Activated CD4-positive, alpha-beta T cell treated with anti-CD3 and anti-CD28 coated beads, Interleukin-2, Interleukin-4, amounts not matched to agents 100 ng/mL and 50 ng/mL, durations not matched to agents 16 hours and 8 hours (primary cell): ENCODE results near the gene CASKIN1.
"Not testable (repeated sequence)": the region's sequence is repeated elsewhere in the genome, so short reads cannot be mapped to it uniquely, and the experiment has no call there.

Experiments used
- DNase-seq: peaks from one replicate; pipeline ENCODE4 v3.0.0-alpha.2; 2020; ENCODE audit warnings: low spot score

The CASKIN1 gene

DNA sequence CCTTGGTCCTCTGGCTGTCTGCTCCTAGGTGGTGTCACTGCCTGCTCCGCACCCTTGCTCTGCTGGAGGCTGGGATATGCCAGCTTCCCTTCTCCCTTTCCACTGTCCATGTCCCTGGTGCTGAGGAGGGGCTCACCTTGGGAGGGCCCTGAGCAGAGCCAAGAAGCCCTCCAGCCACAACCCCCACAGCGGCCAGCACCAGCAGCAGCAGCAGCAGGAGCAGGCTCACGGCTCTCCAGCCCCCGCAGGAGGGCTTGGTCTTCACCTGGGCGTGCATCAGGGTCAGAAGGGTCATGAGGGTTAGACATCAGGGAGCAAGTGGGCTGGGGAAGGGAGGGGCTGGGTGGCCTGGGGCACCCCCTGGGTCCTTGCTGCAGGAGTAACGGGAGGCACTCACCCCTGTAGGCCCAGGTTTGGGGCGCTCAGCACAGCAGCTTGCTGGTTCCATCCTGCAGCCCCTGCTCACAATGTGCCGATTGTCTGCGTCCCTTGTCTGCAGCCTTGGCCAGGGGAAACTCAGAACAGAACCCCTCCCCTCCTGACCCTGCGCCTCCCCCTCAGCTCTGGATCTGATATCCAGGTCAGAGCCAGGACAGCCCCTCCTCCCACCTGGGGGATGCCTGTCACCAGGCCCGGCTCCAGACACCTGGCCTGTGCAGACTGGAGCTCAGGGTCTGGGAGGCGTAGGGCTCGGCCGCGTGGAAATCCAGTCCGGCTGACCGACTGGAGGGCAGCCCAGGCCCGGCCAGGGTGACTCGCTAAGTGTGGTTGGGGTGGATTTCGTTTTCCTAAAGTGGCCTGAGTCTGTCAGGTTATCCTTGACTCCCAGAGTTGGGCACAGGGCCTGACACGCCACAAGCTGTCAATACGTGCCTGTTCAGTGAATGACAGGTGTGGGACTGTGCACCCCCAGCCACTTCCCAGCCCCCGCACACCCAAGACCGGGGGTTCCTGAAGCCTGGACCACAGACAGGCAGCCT lies 14.3 kb upstream of the CASKIN1 start, which contains the start of gene BRICD5:
Gene BRICD5, minus strand, starts transcription at position 478 of the 980 bp plus-strand sequence. Its CDS starts 30 bp downstream, at position 448.
- DNase-seq = no peak

DNA sequence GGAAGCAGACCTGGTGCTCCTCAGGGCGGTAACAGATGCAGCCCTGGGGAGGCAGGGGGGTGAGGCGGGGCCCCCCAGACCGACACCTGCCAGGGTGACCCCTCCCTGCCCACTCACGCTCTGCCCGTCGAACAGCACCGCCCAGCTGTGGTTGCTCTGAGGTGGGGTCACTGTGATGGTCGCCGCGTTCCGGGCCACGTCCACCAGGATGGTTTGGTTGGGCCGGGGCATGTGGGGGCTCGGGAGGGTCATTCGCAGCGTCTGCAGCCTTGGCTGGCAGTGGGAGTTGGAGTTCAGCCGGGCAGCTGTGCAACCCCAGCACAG lies 13.6 kb upstream of the CASKIN1 start:
- no peak for DNase-seq

DNA sequence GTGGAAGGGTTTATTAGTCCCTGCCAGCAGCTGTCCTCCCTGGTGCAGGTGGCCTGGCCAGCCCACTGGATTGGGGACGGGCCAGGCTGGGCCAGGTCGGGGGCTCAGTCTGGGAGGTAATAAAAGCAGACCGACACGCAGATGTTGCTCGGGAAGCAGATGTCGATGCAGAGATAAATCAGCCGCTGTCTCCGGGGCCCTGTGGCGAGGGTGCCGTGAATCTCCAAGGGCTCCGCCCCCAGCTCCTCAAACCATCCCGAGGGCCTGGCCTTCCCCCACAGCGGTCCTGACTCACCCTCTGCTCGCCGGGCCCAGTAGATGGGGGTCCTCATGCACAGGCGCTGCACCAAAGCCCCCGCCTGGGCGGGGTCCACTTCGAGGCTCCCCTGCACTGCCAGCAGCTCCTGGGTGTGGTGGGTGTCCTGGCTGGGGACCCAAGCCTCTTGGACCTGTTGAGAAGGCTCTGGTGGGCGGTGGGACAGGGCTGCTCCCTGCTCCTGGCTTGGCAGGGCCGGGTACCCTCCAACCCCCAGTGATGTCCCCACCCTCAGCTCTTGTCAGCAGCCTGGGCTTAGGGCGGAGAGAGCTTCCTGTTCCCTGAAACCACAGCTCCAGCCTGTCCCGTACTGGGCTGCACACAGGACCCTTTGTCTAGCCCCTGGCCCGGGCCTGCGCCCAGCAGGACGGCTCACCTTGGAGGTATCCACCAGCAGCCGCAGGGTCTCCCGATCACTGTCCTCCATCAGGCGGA lies 13.0 kb upstream of the CASKIN1 start:
- DNase-seq = no peak

DNA sequence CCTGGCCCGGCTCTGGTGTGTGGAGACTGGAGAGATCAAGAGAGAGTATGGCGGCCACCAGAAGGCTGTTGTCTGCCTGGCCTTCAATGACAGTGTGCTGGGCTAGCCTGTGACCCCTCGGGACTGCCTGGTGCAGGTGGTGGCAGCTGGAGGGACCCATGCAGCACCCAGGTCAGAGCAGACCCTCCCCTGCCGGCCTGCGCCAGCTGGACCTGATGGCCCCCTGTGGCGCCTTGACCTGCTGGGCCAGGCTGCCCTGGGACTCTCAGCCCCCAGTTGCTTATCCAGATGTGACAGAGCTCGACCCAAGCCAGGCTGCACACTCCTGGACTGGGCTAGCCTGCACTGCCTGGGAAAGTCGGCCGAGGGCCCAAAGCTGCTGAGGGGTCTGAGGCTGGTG lies 12.4 kb upstream of the CASKIN1 start:
- DNase-seq = no peak

DNA sequence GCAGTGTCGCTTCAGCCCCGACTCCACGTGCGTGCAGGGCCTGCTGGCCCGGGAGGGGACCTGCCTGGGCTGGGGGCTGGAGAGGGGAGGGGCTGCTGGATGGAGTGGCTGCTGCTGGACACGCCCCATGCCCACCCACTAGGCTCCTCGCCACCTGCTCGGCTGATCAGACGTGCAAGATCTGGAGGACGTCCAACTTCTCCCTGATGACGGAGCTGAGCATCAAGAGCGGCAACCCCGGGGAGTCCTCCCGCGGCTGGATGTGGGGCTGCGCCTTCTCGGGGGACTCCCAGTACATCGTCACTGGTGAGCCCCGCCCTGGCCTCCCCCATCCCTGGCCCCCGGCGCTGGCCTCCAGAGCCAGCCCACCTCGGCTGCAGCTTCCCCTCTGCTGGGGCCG lies 11.9 kb upstream of the CASKIN1 start:
- no peak for DNase-seq

DNA sequence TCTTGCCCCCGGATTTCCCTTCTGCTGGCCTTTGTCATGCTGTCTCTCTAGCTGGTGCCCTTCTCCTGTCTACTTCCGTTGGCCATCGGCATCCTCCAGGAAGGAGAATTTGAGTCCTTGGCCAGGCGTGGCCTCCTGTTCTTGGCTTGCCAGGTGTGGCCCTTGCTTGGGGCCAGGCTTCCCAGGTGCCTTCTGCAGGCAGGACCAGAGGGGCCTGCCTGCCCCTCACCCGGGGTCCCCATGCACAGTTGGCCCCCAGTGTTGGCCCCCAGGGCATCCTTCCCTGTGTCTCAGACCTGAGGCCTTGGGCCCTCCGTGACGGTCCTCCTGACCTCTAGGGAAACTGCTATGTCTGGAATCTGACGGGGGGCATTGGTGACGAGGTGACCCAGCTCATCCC lies 11.5 kb upstream of the CASKIN1 start:
- DNase-seq = no peak

DNA sequence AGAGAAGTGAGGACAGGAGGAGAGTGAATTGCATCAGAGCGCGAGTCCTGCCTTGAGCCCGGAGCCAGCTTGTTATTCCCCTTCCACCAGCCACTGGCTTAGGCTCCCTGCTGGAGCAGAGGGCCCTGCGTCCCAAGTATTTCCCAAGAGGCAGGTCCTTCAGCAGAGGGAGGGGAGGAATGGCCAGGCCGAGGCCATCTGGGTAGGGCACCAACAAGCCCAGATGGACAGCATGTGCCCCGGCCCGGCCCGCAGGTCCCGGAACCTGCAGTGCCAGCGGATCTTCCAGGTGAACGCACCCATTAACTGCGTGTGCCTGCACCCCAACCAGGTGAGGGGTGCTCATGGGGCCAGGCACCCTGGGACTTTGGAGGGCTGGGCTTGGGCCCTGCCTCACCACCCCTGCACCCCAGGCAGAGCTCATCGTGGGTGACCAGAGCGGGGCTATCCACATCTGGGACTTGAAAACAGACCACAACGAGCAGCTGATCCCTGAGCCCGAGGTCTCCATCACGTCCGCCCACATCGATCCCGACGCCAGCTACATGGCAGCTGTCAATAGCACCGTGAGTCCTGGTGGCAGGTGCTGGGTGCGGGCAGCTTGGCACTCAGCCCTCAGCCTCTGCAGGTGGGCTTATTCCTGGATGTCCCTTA lies 10.5 kb upstream of the CASKIN1 start:
- no peak for DNase-seq

DNA sequence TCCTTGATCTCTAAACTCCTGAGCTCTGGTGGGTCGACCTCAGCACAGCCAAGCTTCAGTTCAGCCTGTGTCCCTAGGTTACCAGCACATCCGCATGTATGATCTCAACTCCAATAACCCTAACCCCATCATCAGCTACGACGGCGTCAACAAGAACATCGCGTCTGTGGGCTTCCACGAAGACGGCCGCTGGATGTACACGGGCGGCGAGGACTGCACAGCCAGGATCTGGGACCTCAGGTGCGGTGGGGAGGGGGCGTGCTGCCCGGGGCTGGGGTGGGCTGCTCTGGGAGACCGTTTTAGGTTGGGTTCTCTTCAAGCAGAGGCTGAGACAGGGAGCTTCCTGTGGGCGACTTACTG lies 10.0 kb upstream of the CASKIN1 start:
- DNase-seq = no peak

DNA sequence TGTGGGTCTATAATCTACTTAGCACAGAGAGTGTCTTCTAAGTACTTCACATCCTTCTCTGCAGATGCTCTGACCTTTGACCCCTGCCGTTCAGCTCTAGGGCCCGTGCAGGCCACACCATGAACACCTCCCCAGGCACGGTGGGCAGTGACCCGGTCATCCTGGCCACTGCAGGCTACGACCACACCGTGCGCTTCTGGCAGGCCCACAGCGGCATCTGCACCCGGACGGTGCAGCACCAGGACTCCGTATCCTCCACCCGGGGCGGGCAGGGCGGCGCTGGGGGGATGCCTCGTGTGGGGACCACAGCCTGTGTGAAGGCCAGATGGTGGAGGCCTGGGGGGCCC lies 9.5 kb upstream of the CASKIN1 start:
- DNase-seq = no peak

DNA sequence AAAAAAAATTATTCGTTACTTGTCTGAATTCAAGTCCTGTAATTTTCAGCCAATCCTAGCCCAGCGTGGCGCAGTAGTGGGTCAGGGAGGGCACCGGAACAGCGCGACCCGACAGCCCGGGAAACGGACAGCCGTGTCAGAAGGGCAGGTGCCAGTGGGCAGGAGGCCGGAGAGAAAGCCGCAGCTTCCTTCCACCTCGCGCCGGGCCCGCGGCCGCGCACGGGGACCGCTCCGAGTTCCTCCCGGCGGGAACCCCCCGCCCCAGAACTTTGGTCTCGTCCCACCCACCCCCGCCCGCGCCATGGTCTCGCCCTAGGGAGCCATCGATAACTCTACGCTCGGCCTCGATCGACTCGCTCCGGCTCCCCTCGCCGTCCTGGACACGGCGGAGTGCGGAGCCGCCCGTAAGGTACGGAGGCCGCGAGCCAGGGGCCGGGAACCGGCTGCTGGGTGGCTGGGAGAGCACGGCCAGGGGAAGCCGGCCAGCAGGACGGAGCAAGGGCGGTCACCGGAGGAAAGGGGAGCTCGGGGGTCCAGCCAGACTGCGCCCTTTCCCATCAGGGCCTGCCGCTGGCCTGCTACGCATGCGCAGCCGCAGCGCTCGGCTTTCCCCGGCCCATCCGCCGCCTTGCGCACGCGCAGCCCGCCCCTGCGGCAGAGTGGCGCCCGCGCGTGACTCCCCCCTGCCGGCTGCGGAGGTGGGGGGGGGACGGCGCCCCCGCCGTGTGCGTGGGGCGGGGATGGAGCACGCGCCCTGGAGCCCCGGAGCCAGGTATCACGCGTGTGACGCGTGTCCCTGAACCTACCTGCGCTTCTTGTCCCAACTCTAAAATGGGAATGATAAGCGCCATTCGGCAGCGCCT lies 8.9 kb upstream of the CASKIN1 start, which contains the start of gene MLST8:
Gene MLST8, plus strand, starts transcription at position 351 of the 863 bp plus-strand sequence. CDS start 632 bp downstream, outside the sequence.
- DNase-seq = peak; percentile 88

DNA sequence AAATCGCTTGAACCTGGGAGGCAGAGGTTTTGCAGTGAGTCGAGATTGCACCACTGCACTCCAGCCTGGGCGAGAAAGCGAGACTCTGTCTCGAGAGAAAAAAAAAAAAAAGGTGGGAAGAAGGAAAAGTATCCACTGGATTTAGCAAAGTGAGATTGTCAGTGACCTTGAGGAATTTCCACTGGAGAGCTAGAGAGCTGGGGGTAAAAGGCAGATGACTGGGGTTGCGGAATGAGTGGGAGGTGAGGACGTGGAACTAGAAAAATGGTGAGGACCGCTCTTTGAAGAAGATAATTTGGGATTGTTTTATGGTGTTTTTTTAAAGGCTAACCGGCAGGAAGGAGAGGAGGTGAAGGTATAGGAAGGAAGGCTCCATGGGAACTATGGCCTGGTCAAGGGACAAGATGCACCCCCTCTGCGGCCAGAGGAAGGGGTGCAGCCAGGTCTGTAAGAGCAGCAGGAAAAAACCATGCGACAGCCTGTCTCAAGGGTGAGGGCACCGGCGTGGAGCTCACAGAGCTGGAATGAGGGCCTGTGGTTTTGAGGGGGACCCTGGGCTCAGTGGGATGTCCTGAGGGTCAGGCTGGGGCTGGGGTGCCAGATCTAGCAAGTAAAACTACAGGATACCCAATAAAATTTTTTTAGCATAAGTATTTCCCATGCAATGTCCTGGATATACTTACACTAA lies 8.2 kb upstream of the CASKIN1 start:
- DNase-seq = no peak

DNA sequence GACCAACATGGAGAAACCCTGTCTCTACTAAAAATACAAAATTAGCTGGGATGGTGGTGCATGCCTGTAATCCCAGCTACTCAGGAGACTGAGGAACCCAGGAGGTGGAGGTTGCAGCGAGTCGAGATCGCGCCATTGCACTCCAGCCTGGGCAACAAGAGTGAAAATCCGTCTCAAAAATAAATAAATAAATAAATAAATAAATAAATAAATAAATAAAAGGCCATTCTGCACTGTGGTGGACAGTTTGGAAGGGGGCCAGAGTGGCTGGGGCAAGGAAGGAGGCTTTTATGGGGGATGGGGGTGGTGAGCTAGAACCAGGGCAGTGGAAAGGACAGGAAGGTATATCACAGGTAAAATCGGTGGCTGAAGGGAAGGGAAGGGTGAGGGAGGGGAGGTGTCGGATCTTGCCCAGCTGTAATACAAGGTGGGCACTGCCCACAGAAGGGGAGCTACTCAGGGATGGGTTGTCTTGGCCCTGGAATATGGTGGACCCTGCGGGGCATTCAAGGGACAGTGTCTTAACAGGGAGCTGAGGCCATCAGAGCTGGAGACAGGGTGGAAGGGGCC lies 6.8 kb upstream of the CASKIN1 start:
- not testable (repeated sequence) for DNase-seq

DNA sequence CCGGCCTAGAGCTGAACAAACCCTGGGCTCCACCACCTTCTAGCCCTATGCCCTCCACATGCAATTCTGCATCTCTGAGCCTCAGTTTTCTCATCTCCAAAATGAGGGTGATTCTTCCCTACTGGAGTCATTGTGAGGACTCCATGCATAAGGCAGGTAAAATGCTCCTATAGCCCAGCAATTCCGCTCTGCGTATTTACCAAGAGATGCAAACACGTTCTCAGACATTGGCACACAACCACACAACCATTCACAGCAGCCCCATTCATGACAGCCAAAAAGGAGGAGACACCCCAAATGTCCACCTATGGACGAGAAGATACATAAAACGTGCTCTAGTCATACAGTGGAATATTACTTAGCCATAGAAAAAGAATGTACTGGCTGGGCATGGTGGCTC lies 3.9 kb upstream of the CASKIN1 start:
- DNase-seq = no peak

DNA sequence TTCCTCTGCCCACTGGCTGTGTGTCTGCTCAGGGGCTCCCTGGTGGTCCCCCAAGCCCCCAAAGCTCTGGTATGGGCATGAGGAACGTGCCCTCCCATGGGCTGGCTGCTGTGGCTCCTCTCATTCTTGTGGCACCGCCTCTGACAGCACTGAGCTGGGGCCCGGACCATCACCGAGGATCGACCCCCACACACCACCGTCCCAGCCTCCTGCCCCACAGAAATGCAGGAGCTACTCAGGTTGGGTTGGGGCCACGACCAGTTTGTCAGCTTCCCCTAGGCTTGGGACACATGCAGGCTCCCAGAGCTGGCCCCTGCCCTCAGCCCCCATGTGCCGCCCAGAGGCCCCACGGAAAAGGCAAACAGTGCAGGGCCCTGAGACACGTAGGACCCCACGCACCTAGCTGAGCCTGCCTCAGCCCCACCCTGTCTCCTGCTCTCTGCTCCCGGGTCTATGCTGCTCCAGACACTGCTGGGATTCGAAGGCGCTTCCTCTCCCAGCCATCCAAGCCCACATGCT lies 3.3 kb upstream of the CASKIN1 start:
- no peak for DNase-seq

DNA sequence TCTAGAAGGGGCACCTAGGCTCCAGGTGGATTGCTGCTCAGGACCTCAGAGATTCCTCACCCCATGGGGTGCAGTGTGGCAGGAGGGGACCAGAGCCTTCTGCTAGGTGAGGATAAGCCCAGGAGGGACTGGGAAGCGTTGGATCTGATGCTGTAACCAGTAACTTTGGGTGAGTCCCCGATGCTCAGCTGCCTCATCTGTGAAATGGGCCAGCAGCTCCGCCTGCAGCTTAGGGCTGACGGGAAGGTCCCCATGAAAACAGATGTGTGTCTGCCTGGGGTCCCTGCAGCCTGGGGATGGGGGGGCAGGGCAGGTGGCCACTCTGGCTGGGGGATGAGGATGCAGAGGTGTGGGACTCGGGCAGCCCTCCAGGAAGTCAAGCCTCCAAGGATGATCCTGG lies 2.7 kb upstream of the CASKIN1 start:
- DNase-seq = no peak

DNA sequence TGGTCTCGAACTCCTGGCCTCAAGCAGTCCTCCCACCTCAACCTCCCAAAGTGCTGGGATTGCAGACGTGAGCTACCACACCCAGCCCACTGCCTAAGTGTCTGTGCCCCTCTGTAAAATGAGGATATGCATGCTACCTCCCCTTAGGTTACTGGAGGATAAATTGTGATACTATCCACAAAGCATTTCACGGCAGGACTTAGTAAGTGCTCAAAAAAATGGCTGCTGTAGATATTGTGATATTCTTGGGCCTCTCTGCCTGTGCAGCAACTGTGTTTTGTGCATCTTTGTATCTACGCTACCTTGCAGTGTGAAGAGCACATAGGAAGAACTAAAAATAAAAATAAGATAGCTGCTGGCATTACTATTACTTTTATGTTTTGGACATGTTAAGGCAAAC lies 1.9 kb upstream of the CASKIN1 start:
- no peak for DNase-seq

DNA sequence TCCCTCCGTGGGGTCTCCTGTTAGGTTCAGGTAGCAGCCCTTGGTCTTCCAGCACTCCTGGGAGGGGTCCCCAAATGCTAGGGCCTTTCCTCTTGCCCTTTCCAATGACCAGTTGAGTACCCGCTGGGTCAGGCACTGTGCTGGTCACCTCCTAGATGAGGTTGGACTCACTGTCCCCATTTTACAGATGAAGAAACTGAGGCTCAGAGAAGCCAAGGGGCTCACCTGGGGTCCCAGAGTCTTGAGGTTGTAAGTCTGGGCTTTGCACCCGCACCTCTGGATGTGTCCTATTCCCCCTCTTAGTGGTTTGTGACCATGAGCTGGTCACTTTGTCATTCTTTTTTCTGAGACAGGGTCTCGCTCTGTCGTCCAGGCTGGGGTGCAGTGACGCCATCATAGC lies 1.4 kb upstream of the CASKIN1 start:
- DNase-seq = no peak

DNA sequence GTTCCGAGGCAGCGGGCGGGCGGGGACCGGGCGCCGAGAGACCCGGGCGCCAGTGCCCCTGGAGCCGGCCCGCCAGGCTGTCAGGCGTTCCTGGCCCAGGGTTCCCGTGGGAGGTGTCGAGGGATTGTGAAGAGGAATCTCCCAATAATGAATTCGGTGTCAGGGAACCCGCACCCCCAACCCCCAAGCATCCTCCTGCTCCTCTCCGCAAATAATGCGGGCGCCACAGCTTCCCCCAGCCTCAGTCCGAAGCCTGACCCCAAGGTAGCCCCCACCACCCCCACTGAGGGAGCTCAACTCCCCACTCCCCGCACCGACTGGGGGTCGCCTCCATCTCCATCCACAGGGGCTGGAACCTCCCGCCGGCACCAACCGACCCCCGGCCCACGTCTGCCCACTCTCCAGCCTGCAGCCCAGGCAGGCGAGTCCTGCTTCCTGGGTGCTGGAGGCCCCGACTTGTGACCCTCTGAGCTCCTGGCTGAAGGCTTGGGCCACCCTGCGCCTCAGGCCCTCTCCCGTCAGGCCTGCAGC lies 641 bp upstream of the CASKIN1 start:
- DNase-seq = no peak

DNA sequence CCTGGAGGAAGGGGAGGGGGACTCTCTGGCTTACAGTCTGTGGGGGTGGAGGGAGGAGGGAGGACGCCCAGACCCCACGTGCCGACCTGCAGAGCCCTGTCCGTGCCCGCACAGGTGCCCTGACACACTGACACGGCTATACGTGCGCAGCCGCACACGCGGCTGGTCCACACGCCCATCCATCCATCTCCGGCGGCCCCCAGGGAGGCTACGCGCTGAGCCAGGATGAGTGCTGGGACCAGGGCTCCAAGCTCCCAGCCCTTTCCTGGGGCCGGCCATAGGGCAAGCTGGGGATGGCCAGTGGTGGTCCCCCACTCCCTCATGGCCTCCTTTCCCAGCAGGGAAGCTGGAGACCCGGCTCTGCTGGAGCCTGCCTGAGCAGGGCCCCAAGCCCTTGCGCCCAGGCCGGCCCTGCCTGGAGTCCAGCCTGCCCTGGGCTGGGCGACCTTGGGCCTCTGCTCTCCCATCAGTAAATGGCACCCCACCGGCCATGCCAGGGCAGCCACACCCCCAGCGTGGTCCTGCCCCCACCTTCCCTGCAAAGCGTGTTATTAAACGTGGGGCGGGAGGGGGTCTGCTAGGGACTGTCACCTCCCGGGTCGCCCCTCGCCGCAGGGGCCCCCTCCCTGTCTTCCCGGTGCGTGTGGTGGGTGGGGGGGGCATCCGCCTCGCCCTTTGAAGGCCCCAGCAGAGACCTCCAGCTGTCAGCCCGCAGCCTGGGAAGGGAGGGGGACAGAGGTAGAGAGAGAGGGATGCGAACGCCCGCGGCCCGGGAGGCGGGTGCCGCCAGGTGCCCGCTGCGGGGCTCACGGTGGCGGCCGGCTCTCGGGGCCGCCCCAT lies 863 bp downstream of the CASKIN1 start:
- DNase-seq = no peak
